Measurements from ENCODE around the gene MEIKIN.
"Not testable (repeated sequence)": the region's sequence is repeated elsewhere in the genome, so short reads cannot be mapped to it uniquely, and the experiment has no call there.

MEIKIN gene

GRCh38 chr5:131913603-131914002 is 31.9 kb downstream of the MEIKIN start:
- no peak for DNase-seq (ENCODE audit: low read depth in 3 of 3)

GRCh38 chr5:131906668-131907067 is 38.8 kb downstream of the MEIKIN start:
- no peak for DNase-seq (ENCODE audit: low read depth in 3 of 3)

- DNase-seq (ENCODE audit: low read depth in 3 of 3) = not testable (repeated sequence)
Measured at GRCh38 chr5:131902266-131902665, 43.2 kb downstream of the MEIKIN start.

DNA sequence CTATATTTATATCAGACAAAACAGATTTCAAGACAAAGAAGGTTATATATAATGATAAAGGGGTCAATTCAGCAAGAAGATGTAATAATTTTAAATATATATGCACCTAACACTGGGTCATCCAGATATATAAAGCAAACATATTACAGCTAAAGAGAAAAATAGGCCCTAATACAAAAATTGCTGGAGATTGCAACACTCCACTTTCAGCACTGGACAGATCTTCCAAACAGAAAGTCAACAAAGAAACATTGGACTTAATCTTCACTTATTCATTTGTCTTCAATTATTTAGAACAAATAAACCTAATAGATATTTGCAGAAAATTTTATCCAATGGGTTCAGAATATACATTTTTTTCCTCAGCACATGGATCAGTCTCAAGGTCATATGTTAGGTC is 45.8 kb downstream of the MEIKIN start:
- DNase-seq (ENCODE audit: low read depth in 3 of 3) = no peak

DNA sequence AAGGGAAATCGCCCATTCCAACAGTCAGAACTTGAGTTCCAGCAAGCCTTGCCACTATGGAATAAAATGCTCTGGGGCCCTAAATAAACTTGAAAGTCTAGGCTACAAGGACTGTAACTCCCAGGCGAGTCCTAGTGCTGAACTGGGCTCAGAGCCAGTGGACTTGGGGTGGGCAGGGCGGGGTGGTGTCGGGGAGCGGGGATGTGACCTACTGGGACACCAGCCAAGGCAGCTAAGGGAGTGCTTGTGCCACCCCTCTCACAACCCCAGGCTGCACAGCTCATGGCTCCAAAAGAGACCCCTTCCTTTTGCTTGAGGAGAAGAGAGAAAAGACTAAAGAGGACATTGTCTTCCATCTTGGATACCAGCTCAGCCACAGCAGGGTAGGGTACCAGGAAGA is 61.5 kb downstream of the MEIKIN start:
- no peak for DNase-seq (ENCODE audit: low read depth in 3 of 3)

GRCh38 chr5:131879705-131880104 is 65.8 kb downstream of the MEIKIN start:
- DNase-seq (ENCODE audit: low read depth in 3 of 3) = no peak

- no peak for DNase-seq (ENCODE audit: low read depth in 3 of 3)
Measured at GRCh38 chr5:131877873-131878272, 67.6 kb downstream of the MEIKIN start.

DNA sequence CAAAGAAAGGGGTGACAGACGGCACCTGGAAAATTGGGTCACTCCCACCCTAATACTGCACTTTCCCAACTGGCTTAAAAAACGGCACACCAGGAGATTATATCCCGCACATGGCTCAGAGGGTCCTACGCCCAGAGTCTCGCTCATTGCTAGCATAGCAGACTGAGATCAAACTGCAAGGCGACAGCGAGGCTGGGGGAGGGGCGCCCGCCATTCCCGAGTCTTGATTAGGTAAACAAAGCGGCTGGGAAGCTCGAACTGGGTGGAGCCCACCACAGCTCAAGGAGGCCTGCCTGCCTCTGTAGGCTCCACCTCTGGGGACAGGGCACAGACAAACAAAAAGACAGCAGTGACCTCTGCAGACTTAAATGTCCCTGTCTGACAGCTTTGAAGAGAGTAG is 74.2 kb downstream of the MEIKIN start:
- DNase-seq (ENCODE audit: low read depth in 3 of 3) = not testable (repeated sequence)

DNA sequence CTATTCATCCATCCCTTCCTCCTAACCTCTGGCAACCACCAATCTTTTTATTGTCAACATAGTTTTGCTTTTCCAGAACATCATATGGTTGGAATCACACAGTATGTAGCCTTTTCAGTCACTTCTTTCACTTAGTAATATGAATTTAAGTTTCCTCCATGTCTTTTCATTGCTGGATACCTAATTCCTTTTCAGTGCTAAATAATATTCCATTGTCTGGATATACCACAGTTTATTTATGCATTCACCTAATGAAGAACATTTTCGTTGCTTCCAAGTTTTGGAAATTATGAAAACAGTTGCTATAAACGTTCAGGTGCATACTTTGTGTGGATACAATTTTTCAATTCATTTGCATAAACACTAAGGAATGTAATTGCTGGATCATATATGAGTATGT is 77.9 kb downstream of the MEIKIN start:
- DNase-seq (ENCODE audit: low read depth in 3 of 3) = no peak

- no peak for DNase-seq (ENCODE audit: low read depth in 3 of 3)
Measured at GRCh38 chr5:131863700-131864099, 81.8 kb downstream of the MEIKIN start.

DNA sequence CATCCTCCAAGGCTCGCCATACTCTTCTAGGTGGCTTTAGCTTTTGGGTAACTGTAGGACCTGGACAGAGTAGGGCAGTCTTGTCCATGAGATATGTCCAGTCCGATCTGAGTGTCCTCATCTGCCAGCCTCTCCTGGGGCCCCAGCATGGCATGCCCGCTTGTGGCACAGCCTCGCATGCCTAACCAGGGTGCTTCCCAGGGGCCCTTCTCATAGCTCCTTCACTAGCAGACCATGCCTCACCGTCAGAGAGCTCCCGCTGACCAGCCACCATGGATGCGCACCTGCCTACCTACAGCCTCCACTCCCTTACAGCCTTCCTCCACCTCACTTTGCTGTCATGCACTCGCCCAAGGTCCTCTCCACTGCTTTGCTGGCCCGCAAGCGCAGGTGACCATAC is 88.1 kb downstream of the MEIKIN start:
- DNase-seq (ENCODE audit: low read depth in 3 of 3) = no peak

DNA sequence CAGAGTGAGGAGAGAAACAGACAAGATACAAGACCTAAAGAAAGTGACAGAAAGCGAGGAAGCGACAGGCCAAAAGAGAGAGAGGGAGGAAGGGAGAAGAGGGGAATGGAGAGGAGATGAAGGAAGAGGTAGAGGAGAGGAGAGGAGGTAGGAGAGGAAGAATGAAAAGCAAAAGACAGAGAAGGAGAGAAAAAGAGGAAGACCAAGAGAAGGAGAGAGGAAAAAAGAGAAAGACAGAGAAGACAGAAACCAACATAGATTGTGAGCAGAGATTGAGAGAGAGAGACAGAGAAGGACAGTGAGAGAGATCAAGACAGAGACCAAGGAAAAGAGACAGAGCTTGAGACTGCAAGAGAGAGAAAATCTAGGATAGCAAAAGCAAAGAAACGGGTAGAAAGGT is 90.0 kb downstream of the MEIKIN start:
- DNase-seq (ENCODE audit: low read depth in 3 of 3) = no peak

DNA sequence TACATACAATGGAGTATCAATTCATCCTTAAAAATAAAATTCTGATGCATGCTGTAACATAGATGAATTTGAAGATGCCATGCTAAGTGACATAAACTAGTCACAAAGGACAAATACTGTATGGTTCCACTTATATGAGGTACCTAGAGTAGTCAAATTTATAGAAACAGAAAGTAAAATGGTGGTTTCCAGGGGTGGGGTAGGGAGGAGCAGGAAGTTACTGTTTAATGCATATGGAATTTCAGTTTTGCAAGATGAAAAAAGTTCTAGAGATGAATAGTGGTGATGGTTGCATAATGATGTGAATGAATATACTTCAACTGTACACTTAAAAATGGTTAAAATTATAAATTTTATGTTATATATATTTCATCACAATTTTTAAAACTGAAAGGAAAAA is 91.3 kb downstream of the MEIKIN start:
- DNase-seq (ENCODE audit: low read depth in 3 of 3) = no peak

DNA sequence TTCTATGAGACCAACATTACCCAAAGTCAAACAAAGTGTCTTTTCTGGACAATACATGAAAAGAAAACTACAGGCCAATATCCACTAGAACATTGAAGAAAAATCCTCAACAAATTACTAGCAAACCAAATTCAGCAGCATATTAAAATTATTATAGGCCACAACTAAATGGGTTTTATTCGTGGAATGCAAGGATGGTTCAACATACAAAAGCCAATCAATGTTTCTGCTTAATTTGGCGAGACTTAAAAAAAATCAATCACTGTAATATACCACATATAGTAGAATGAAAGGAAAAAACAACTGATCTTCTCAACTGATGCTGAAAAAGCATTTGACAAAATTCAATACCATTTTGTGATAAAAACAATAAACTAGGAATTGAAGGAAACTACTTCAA is 96.8 kb downstream of the MEIKIN start:
- DNase-seq (ENCODE audit: low read depth in 3 of 3) = no peak

GRCh38 chr5:131846536-131846935 is 98.9 kb downstream of the MEIKIN start:
- DNase-seq (ENCODE audit: low read depth in 3 of 3) = no peak

- no peak for DNase-seq (ENCODE audit: low read depth in 3 of 3)
Measured at GRCh38 chr5:131845828-131846227, 99.6 kb downstream of the MEIKIN start.

DNA sequence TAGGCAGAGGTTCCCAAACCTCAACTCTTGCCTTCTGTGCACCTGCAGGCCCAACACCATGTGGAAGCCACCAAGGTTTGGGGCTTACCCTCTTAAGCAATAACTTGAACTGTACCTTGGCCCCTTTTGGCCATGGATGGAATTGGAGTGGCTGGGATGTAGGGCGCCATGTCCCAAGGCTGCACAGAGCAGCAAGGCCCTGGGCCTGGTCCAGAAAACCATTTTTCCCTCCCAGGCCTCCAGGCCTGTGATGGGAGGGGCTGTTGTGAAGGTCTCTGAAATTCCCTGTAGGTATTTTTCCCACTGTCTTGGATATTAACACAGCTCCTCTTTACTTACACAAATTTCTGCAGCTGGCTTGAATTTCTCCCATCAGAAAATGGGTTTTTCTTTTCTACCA is 102.5 kb downstream of the MEIKIN start:
- not testable (repeated sequence) for DNase-seq (ENCODE audit: low read depth in 3 of 3)

DNA sequence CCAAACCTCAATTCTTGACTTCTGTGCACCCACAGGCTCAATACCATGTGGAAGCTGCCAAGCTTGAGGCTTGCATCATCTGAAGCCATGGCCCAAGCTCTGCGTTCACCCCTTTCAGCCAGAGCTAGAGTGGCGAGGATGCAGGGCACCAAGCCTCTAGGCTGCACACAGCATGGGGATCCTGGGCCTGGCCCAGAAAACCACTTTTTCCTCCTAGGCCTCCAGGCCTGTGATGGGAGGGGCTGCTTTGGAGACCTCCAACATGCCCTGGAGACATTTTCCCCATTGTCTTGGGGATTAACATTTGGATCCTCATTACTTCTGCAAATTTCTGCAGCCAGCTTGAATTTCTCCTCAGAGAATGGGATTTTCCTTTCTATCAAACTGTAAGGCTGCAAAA is 112.8 kb downstream of the MEIKIN start:
- DNase-seq (ENCODE audit: low read depth in 3 of 3) = not testable (repeated sequence)

DNA sequence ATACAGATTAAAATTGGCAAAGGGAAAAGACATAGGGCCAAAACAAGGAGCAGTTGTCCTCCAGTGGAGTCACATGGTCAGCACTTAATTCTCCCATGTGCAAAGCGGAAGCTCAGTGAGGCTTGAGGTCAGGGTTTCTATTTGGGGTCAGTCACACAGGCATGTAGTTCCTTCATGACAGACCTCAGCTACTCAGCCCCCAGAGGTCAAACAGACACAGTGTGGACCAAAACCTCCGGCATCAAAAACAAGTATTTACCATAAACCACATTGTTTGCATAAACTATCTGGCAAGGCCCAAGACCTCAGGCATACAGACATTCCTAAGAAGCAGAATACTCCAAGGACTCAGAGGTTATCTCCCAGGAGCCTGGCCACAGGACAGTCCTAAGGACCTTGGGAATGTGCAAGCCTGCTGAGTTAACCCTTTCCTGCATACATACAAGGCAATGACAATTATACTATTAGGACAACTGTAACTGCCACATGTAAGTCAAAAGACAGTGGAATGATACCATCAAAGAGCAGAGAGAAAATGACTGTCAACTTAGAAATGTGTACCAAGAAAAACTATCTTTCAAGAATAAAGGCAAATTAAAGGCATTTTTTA is 120.0 kb downstream of the MEIKIN start:
- no peak for DNase-seq (ENCODE audit: low read depth in 3 of 3)

- DNase-seq (ENCODE audit: low read depth in 3 of 3) = no peak
Measured at GRCh38 chr5:131824631-131825030, 120.8 kb downstream of the MEIKIN start.

DNA sequence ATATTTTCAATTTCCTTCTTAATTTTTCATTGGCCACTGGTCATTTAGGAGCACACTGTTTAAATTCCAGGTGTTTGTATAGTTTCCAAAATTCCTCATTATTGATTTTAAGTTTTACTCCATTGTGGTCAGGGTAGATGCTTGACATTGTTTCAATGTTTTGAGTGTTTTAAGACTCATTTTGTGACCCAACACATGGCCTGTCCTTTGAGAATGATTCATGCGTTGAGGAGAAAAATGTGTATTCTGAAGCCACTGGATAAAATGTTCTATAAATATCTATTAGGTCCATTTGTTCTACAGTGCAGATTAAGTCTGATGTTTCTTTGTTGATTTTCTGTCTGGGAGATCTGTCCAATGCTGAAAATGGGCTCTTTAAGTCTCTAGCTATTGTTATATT is 124.2 kb downstream of the MEIKIN start:
- DNase-seq (ENCODE audit: low read depth in 3 of 3) = no peak

DNA sequence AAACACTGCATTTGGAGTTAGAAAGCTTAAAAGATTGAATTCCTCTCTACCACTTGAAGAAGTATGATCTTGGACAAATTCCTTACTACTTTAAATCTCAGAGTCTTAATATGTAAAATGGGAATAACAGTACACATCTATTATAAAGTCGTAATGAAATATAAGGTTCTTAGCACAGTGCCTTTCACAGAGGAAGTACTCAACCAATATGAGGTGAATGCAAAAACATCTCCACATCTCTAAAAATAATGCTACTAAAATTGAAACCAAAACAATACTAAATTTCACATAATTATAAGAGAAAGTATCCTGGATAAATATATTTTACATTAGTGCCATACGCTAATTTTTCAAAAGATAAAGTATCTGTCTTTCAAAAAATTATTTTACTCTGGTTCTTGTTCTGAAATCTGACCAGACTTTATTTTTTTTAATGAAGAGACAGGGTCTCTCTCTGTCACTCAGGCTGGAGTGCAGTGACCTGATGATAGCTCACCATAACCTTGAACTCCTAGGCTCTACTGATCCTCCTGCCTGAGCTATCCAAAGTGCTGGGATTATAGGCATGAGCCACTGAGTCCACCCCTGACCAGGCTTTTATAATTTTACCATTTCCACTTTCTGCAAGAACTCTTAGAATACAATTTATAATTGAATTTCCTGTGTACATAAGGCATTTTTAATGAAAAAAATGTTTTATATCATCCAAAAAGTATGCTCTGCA is 127.3 kb downstream of the MEIKIN start:
- no peak for DNase-seq (ENCODE audit: low read depth in 3 of 3)

- no peak for DNase-seq (ENCODE audit: low read depth in 3 of 3)
Measured at GRCh38 chr5:131814990-131815389, 130.5 kb downstream of the MEIKIN start.
